Measurements from ENCODE around the gene NLRP9. TPM values are rescaled to one million over a fixed set of nuclear protein-coding genes. Genes with fewer than 3 reads are reported as not detected.

NLRP9 gene
- total and polyA plus RNA-seq, 8 donors, result not detected

DNA sequence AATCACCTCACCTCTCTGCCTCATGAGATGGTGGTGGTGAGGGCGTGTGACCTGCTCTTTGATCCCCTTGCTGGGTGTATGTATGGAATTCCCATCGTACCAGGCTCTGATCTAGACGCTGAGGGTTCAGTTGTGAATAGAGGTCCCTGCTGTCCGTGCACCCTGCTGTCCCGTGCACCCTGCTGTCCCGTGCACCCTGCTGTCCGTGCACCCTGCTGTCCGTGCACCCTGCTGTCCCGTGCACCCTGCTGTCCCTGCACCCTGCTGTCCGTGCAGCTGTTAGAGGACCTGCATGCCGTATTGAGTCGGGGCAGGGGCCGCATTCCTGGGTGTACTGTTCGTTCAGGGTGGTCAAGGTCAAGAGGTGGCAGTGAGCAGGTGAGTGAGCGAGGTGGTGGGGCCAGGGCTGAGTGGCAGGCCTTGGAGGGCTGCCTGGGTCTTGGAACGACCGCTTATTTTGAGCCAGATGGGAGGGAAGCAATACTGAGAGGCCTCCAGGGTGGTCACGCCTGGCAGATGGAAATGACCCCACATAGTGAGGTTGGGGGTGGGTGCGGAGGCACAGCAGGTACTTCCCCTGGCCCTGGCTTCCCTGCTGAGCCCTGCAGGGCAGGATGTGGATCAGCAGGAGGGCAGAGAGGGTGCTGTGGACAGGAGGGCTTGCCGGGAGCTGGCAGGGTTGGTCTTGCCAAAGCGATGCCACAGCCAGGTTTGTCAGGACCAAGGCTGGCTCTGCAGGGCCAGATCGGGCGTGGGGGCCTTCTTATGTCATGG is 67.7 kb downstream of the NLRP9 start:
- TF ChIP-seq CTCF (IDR thresholded peaks at IDR 0.05) (no peak), POLR2A (IDR thresholded peaks at IDR 0.05) (no peak), POLR2AphosphoS5 (IDR thresholded peaks at IDR 0.05) (no peak), EP300 (IDR thresholded peaks at IDR 0.05) (no peak)
- 70 to 79% (median 76%) methylated on average over 23 of the region's 23 CpGs for WGBS, 5 donors
- peaks cover 28 to 83% (median 64%) of the 10 kb centered on the region in 4 donors for H3K4me1 ChIP-seq
- H3K9me3 ChIP-seq, result no peaks in the 10 kb centered on the region
- intact Hi-C loops (cut with DNase I; ENCODE audit: low total_unique reads), result no loop called here
- peaks cover 58 to 89% (median 88%) of the 10 kb centered on the region in 4 donors for H3K36me3 ChIP-seq
- no peaks in the 10 kb centered on the region for H3K27me3 ChIP-seq
- peak overlapping the region in 1 of 5 donors; percentile 18 for H3K27ac ChIP-seq
- H3K4me3 ChIP-seq, result no peak overlapping the region
- peak in 1 of 2 donors; percentile 65 for DNase-seq

- 82 to 88% (median 86%) methylated on average over 38 to 43 of the region's 43 CpGs for WGBS, 5 donors
These were observed 68.6 kb downstream of the NLRP9 start for GRCh38 chr19:55669418-55670279.

DNA sequence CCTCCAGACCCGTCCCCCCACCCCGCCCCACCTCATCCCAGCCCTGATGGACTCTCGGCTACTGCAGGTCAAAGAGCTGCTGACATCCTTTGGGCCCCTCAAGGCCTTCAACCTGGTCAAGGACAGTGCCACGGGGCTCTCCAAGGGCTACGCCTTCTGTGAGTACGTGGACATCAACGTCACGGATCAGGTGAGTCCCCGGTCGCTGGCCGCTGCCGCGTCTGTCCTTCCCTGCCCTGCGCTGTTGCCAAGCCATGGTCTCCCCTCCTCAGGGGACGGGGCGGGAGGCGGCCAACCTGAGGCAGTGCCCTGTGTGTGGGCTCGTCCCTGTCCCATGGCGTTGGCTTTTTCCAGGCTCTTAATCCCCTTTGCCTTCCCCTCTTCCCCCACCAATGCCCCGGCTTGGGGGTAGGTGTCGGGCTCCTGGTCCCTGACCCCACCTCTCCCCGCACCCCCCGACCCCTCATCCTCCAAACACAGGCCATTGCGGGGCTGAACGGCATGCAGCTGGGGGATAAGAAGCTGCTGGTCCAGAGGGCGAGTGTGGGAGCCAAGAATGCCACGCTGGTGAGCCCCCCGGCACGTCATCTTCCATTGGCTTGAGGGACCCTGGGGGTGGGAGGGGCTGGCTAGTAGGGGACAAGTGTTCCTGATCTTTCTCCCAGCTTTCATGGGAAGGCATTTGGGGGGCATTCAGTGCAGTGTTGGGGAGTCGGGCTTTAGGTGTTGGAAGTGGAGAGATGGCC is 69.4 kb downstream of the NLRP9 start:
- intact Hi-C loops (cut with DNase I; ENCODE audit: low total_unique reads), result no loop called here
- peak overlapping the region in 1 of 5 donors; percentile 69 for H3K27ac ChIP-seq
- H3K4me1 ChIP-seq, result peaks cover 21 to 73% (median 53%) of the 10 kb centered on the region in 4 donors
- H3K4me3 ChIP-seq, result peak overlapping the region in 1 of 4 donors; percentile 1
- no peak for TF ChIP-seq CTCF (IDR thresholded peaks at IDR 0.05)
- no peak for TF ChIP-seq EP300 (IDR thresholded peaks at IDR 0.05)
- TF ChIP-seq POLR2AphosphoS5 (IDR thresholded peaks at IDR 0.05), result no peak
- no peak for TF ChIP-seq POLR2A (IDR thresholded peaks at IDR 0.05)
- H3K36me3 ChIP-seq, result peaks cover 68 to 99% (median 99%) of the 10 kb centered on the region in 4 donors
- WGBS, 5 donors, result 80 to 88% (median 86%) methylated on average over 15 to 30 of the region's 30 CpGs
- DNase-seq, result no peak
- no peaks in the 10 kb centered on the region for H3K27me3 ChIP-seq
- no peaks in the 10 kb centered on the region for H3K9me3 ChIP-seq

More at GRCh38 chr19:55669418-55670279, 68.6 kb downstream of the NLRP9 start:
- Histone ChIP-seq H3K4me1 (peaks cover 27 to 82% (median 62%) of the 10 kb centered on the region in 4 donors), H3K36me3 (peaks cover 63 to 97% (median 96%) of the 10 kb centered on the region in 4 donors), H3K9me3 (no peaks in the 10 kb centered on the region), H3K27me3 (no peaks in the 10 kb centered on the region), H3K27ac (no peak overlapping the region), H3K4me3 (no peak overlapping the region)
- intact Hi-C loops (cut with DNase I; ENCODE audit: low total_unique reads), result no loop called here
- no peak for TF ChIP-seq POLR2AphosphoS5 (IDR thresholded peaks at IDR 0.05)
- no peak for TF ChIP-seq POLR2A (IDR thresholded peaks at IDR 0.05)
- no peak for DNase-seq

GRCh38 chr19:55667958-55668357 is 70.2 kb downstream of the NLRP9 start:
- intact Hi-C loops (cut with DNase I; ENCODE audit: low total_unique reads), result no loop called here
- DNase-seq, result peak; percentile 72 to 82
- peaks cover 76 to 100% (median 99%) of the 10 kb centered on the region in 4 donors for H3K36me3 ChIP-seq
- TF ChIP-seq EP300 (IDR thresholded peaks at IDR 0.05), result no peak
- TF ChIP-seq POLR2AphosphoS5 (IDR thresholded peaks at IDR 0.05), result peak in 1 of 3 donors; percentile 62
- H3K27ac ChIP-seq, result peak overlapping the region in 4 of 5 donors; percentile 8 to 69 (median 51)
- H3K27me3 ChIP-seq, result no peaks in the 10 kb centered on the region
- no peak overlapping the region for H3K4me3 ChIP-seq
- 30 to 60% (median 43%) methylated on average over 3 to 11 of the region's 11 CpGs for WGBS, 5 donors
- peaks cover 21 to 65% (median 47%) of the 10 kb centered on the region in 4 donors for H3K4me1 ChIP-seq
- H3K9me3 ChIP-seq, result no peaks in the 10 kb centered on the region

Measured in stomach (tissue), 9 donors.